Upper lobe of left lung (tissue), 6 donors: Measurements from ENCODE around the gene IL36B. TPM values are rescaled to one million over a fixed set of nuclear protein-coding genes. Genes with fewer than 3 reads are reported as not detected.

Experiments
- ATAC-seq, 2 donors: fragments of 200-7000 bp; cut with Tn5 transposase; one replicate each; pipeline ENCODE4 v1.9.1; 2022; ENCODE audit warnings: mild to moderate bottlenecking in 2 of 2, moderate library complexity in 2 of 2; ENCODE audit not compliant: low FRiP score in 2 of 2
- DNase-seq, 2 donors: peaks; one replicate each; pipeline ENCODE4 v3.0.0-alpha.2; 2019 to 2020
- H3K27ac ChIP-seq, 4 donors: fragments of 200-600 bp; sonication (generic); one replicate each; pipeline ENCODE4 v1.5.1; 2016 to 2019
- H3K27me3 ChIP-seq, 4 donors: fragments of 200-600 bp; sonication (generic); one replicate each; pipeline ENCODE4 v1.5.1; 2017 to 2019
- H3K36me3 ChIP-seq, 4 donors: fragments of 200-600 bp; sonication (generic); one replicate each; pipeline ENCODE4 v1.5.1; 2016 to 2019
- H3K4me1 ChIP-seq, 4 donors: fragments of 200-600 bp; sonication (generic); one replicate each; pipeline ENCODE4 v1.5.1; 2018 to 2019
- H3K4me3 ChIP-seq, 4 donors: fragments of 200-600 bp; sonication (generic); one replicate each; pipeline ENCODE4 v1.5.1; 2017 to 2019; ENCODE audit warnings: mild to moderate bottlenecking in 2 of 4, moderate library complexity in 1 of 4
- H3K9me3 ChIP-seq, 4 donors: fragments of 200-600 bp; sonication (generic); one replicate each; pipeline ENCODE4 v1.5.1; 2018 to 2019
- CTCF ChIP-seq, 6 experiments: fragments of 450-650 bp in 4 of 6; fragments of 200-600 bp in 2 of 6; sonication (generic) in 2 of 6; IDR thresholded peaks; one replicate each; pipeline ENCODE4 v1.5.1; 2016 to 2019; ENCODE audit warnings: antibody characterized with exemption in 6 of 6
- EP300 ChIP-seq, 4 donors: sonication (generic); formaldehyde crosslinking; IDR thresholded peaks; one replicate each; pipeline ENCODE4 v1.5.1; 2017; ENCODE audit warnings: antibody characterized with exemption in 4 of 4, control low read depth in 2 of 4
- POLR2A ChIP-seq, 4 donors: fragments of 450-650 bp; IDR thresholded peaks; one replicate each; pipeline ENCODE4 v1.5.1; 2016 to 2017; ENCODE audit warnings: antibody characterized with exemption in 4 of 4, mild to moderate bottlenecking in 2 of 4
- POLR2AphosphoS5 ChIP-seq, 2 donors: sonication (generic); formaldehyde crosslinking; IDR thresholded peaks; one replicate each; pipeline ENCODE4 v1.5.1; 2017; ENCODE audit warnings: antibody characterized with exemption in 2 of 2
- WGBS, 2 donors: methylation state at CpG; one replicate each; pipeline ENCODE4 v1.1.5; 2017 to 2018; 5-methylcytosine and 5-hydroxymethylcytosine counted together
- total RNA-seq, 6 donors: library from RNA; depleted of rRNA in 4 of 6; stranded (reverse); fragments of >200 nt in 4 of 6; gene quantifications; one replicate each; pipeline versions ENCODE4 v1.1.0 to v1.2.1, GENCODE V29; 2016 to 2021
- donor health status: DM: no; HTN: no; CAD: no; lungs with moderate emphysema.
- donor health status: DM: no; HTN: yes; CAD: no; lungs with severe emphysema.

IL36B gene
- total RNA-seq, 6 donors from 2014 or later = not detected

- Histone ChIP-seq H3K27ac (peak overlapping the region in 2 of 4 donors; percentile 12 to 61), H3K4me3 (no peak overlapping the region), H3K36me3 (no peaks in the 10 kb centered on the region), H3K27me3 (no peaks in the 10 kb centered on the region), H3K4me1 (peaks cover 0 to 8% (median 6%) of the 10 kb centered on the region in 4 donors), H3K9me3 (no peaks in the 10 kb centered on the region)
- 31 to 52% methylated on average over 7 to 9 of the region's 9 CpGs for WGBS, 2 donors
- peak; percentile 20 to 60 (median 44) for TF ChIP-seq CTCF (IDR thresholded peaks at IDR 0.05)
- no peak for TF ChIP-seq EP300 (IDR thresholded peaks at IDR 0.05)
- peak; percentile 60 to 65 for ATAC-seq
- peak in 1 of 2 donors; percentile 53 for DNase-seq
Observed at GRCh38 chr2:113080134-113080533, 27.5 kb upstream of the IL36B start.

GRCh38 chr2:113079131-113079530 is 26.5 kb upstream of the IL36B start:
- peaks cover 0 to 8% (median 6%) of the 10 kb centered on the region in 4 donors for H3K4me1 ChIP-seq
- H3K36me3 ChIP-seq = no peaks in the 10 kb centered on the region
- no peak for DNase-seq
- no peak for TF ChIP-seq CTCF (IDR thresholded peaks at IDR 0.05)
- TF ChIP-seq POLR2AphosphoS5 (IDR thresholded peaks at IDR 0.05) = no peak
- TF ChIP-seq POLR2A (IDR thresholded peaks at IDR 0.05) = no peak
- no peak overlapping the region for H3K4me3 ChIP-seq
- H3K27me3 ChIP-seq = no peaks in the 10 kb centered on the region
- no peaks in the 10 kb centered on the region for H3K9me3 ChIP-seq
- ATAC-seq = no peak
- 76 to 86% methylated on average over 4 of the region's 4 CpGs for WGBS, 2 donors
- H3K27ac ChIP-seq = peak overlapping the region in 2 of 4 donors; percentile 12 to 61

- no peaks in the 10 kb centered on the region for H3K27me3 ChIP-seq
- peak; percentile 7 to 70 for ATAC-seq
- WGBS, 2 donors = 34 to 41% methylated on average over 6 of the region's 6 CpGs
- H3K4me1 ChIP-seq = peaks cover 0 to 8% (median 6%) of the 10 kb centered on the region in 4 donors
- H3K27ac ChIP-seq = peak overlapping the region; percentile 34 to 76 (median 56)
- DNase-seq = peak in 1 of 2 donors; percentile 60
- H3K4me3 ChIP-seq = no peak overlapping the region
- TF ChIP-seq EP300 (IDR thresholded peaks at IDR 0.05) = peak in 1 of 4 donors; percentile 75
- no peak for TF ChIP-seq POLR2AphosphoS5 (IDR thresholded peaks at IDR 0.05)
- no peak for TF ChIP-seq POLR2A (IDR thresholded peaks at IDR 0.05)
- no peak for TF ChIP-seq CTCF (IDR thresholded peaks at IDR 0.05)
- no peaks in the 10 kb centered on the region for H3K9me3 ChIP-seq
- no peaks in the 10 kb centered on the region for H3K36me3 ChIP-seq
Observed at GRCh38 chr2:113078350-113078839, 25.7 kb upstream of the IL36B start.

- no peak for TF ChIP-seq EP300 (IDR thresholded peaks at IDR 0.05)
- TF ChIP-seq POLR2A (IDR thresholded peaks at IDR 0.05) = no peak
- no peak for TF ChIP-seq POLR2AphosphoS5 (IDR thresholded peaks at IDR 0.05)
- no peak for TF ChIP-seq CTCF (IDR thresholded peaks at IDR 0.05)
- DNase-seq (no peak), ATAC-seq (no peak)
- 80 to 85% methylated on average over 1 of the region's 1 CpG for WGBS, 2 donors
- Histone ChIP-seq H3K36me3 (no peaks in the 10 kb centered on the region), H3K4me1 (peaks cover 0 to 8% (median 6%) of the 10 kb centered on the region in 4 donors), H3K4me3 (no peak overlapping the region), H3K27me3 (no peaks in the 10 kb centered on the region), H3K9me3 (no peaks in the 10 kb centered on the region), H3K27ac (peak overlapping the region; percentile 34 to 76 (median 56))
Observed at GRCh38 chr2:113077921-113078320, 25.3 kb upstream of the IL36B start.
